Large intestine (tissue), 3 donors: ENCODE measurements around the gene WDR54. TPM values are rescaled to one million over a fixed set of nuclear protein-coding genes. Genes with fewer than 3 reads are reported as not detected.
A peak's percentile ranks its signal among the peaks of the same experiment; 100 is the strongest.
"Not testable (repeated sequence)": the region's sequence is repeated elsewhere in the genome, so short reads cannot be mapped to it uniquely, and the experiment has no call there.

Source experiments
- DNase-seq, 2 donors: peaks; one replicate each; pipeline versions ENCODE4 v3.0.0 to v3.0.0-alpha.2; 2013
- H3K27ac ChIP-seq: one replicate; pipeline ENCODE4 v1.5.1; 2013; ENCODE audit warnings: low read length
- H3K27me3 ChIP-seq: 2 replicates; pipeline ENCODE4 v1.6.1; 2013; ENCODE audit warnings: low read length; ENCODE audit not compliant: control insufficient read depth, insufficient read depth
- H3K36me3 ChIP-seq: 2 replicates; pipeline ENCODE4 v1.6.1; 2013; ENCODE audit warnings: low read length; ENCODE audit not compliant: control insufficient read depth, insufficient read depth
- H3K4me1 ChIP-seq: one replicate; pipeline ENCODE4 v1.6.1; 2013; ENCODE audit warnings: low read length; ENCODE audit not compliant: control insufficient read depth, insufficient read depth
- H3K4me3 ChIP-seq: one replicate; pipeline ENCODE4 v1.5.1; 2013; ENCODE audit warnings: low read length
- H3K9me3 ChIP-seq: one replicate; pipeline ENCODE4 v1.6.1; 2013; ENCODE audit warnings: mild to moderate bottlenecking, low read depth, low read length, moderate library complexity; ENCODE audit not compliant: control insufficient read depth
- WGBS: methylation state at CpG from one replicate; pipeline ENCODE4 v1.1.5; 2013; ENCODE audit warnings: low lambda C conversion rate; ENCODE audit not compliant: insufficient coverage; 5-methylcytosine and 5-hydroxymethylcytosine counted together
- polyA plus RNA-seq: library from polyadenylated mRNA; unstranded; fragments of 120-200 nt; gene quantifications from one replicate; pipeline ENCODE4 v1.2.1, GENCODE V29; 2013

The WDR54 gene
- polyA plus RNA-seq, 1 donor, result 13.4 TPM

DNA sequence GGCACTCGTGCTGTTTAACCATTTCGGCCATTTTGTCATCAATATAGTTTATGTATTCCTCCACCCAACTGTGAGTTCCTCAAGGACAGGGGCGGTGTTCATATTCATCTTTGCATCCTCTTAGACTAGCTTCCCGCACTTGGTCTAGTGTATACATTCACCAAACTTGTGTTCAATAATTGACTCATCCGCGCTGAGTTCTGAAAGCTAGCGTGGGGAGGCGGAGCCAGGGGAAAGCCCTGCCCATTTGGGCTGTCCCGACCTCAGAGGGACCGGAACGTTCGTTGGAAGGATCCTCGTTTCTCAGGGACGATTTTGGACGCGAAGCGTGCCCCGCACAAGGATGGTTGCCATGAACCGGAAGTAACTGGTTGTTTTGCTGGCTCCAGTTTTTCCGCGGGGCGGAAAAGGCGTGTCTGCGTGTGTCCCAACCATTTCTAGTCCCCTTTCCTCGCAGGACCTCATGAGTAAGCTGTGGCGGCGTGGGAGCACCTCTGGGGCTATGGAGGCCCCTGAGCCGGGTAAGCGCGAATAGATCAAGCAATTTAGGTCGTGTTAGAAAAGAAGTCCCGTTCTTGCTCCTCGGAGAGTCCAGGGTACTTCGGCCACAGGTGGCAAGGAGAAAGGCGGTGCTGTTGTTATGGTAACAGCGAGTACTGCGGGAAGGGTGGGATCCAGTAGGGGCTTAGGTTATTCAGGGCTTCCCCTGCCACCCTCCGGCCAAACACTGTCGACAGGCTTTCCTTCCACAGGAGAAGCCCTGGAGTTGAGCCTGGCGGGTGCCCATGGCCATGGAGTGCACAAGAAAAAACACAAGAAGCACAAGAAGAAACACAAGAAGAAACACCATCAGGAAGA is 33.4 kb downstream of the WDR54 start, which contains the start of gene INO80B:
Gene INO80B (plus strand): TSS at position 434 of the 858 bp plus-strand sequence. CDS start 30 bp downstream, at position 464.
- Histone ChIP-seq H3K27me3 (no peaks in the 10 kb centered on the region), H3K27ac (peak within 1 kb of the TSS; percentile 0), H3K4me1 (peaks cover 26% of the 10 kb centered on the region), H3K36me3 (no peaks in the 10 kb centered on the region), H3K4me3 (peak within 1 kb of the TSS; percentile 55), H3K9me3 (no peaks in the 10 kb centered on the region)
- WGBS, result no CpG with 5 or more reads among the region's 40 CpGs
- DNase-seq, result peak; percentile 98

DNA sequence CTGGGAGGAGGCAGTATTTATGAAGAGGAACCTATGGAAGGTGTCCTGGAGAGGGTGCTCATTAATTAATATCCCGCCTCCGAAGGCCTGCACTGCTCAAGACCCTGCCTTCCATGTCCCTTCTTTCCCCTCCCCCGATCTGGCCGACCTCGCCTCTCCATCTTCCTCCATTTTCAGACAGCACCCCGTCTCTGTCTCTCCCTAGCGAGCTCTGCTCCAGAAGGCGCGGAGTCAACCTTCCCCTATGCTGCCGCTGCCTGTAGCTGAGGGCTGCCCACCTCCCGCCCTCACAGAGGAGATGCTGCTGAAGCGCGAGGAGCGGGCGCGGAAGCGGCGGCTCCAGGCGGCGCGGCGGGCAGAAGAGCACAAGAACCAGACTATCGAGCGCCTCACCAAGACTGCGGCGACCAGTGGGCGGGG is 35.6 kb downstream of the WDR54 start:
- H3K9me3 ChIP-seq, result no peaks in the 10 kb centered on the region
- peak overlapping the region; percentile 100 for H3K27ac ChIP-seq
- peaks cover 15% of the 10 kb centered on the region for H3K36me3 ChIP-seq
- no CpG with 5 or more reads among the region's 27 CpGs for WGBS
- H3K4me1 ChIP-seq, result peaks cover 26% of the 10 kb centered on the region
- DNase-seq, result no peak
- no peaks in the 10 kb centered on the region for H3K27me3 ChIP-seq
- peak overlapping the region; percentile 93 for H3K4me3 ChIP-seq

DNA sequence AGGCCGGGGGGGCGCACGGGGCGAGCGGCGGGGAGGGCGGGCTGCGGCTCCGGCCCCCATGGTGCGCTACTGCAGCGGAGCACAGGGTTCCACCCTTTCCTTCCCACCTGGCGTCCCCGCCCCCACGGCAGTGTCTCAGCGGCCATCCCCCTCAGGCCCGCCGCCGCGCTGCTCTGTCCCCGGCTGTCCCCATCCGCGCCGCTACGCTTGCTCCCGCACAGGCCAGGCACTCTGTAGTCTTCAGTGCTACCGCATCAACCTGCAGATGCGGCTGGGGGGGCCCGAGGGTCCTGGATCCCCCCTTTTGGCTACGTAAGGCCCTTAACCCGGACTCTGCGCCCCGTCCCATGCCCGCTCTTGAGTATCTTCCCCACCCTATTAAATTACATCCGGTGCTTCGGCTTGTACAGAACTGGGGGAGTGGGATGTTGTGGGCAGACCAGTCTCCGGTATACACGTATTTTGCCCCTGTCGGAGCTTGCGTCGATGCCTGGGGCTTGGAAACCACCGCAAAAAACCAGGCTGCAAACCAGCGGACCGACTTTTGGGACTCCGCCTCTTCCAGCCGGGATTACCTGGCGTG is 36.1 kb downstream of the WDR54 start:
- H3K4me3 ChIP-seq, result peak overlapping the region; percentile 93
- H3K27me3 ChIP-seq, result no peaks in the 10 kb centered on the region
- H3K27ac ChIP-seq, result peak overlapping the region; percentile 100
- peak in 1 of 2 donors; percentile 76 for DNase-seq
- no peaks in the 10 kb centered on the region for H3K9me3 ChIP-seq
- peaks cover 20% of the 10 kb centered on the region for H3K36me3 ChIP-seq
- no CpG with 5 or more reads among the region's 46 CpGs for WGBS
- peaks cover 26% of the 10 kb centered on the region for H3K4me1 ChIP-seq

DNA sequence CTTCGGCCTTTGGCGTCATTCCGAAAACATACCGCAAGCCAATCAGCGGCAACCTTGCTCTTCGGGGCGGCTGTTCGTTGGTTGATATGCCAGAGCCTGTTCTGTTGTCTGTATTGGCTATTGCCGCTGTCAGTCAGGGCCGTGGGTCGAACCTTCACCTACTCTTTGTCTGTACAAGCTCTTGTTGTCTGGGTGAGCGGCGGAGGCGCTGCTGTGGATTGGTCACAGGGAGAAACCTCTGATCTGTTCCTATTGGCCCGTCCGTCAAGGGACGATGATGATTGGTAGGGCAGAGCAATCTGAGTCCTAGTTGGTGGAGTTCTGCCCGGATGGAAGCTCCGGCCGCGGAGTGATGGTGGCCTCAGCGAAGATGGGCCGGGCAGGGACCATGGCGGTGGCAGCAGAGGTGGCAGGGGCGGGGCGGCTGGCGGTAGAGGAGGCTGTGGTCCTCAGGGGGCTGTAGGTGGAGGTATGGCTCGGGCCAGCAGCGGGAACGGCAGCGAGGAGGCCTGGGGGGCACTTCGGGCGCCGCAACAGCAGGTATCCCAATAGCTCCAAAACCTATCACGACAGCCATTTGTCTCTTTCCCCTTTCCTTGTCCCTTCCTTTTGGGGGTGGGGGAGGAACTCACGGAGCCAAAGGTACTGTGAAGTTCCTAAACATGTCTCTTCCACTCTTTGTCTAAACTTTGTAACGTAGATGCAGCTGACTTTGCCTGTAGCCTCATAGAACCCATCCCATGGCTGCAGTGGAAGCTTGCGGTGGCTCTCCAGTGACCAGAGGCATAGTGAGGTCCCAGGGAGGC is 36.8 kb downstream of the WDR54 start, which contains the start of gene WBP1:
Gene WBP1 (plus strand): TSS at position 307 of the 806 bp plus-strand sequence. CDS start 165 bp downstream, at position 472.
- H3K27ac ChIP-seq, result peak within 1 kb of the TSS; percentile 100
- no peaks in the 10 kb centered on the region for H3K27me3 ChIP-seq
- DNase-seq, result peak; percentile 100
- H3K4me1 ChIP-seq, result peaks cover 32% of the 10 kb centered on the region
- peak within 1 kb of the TSS; percentile 93 for H3K4me3 ChIP-seq
- peaks cover 24% of the 10 kb centered on the region for H3K36me3 ChIP-seq
- H3K9me3 ChIP-seq, result no peaks in the 10 kb centered on the region
- no CpG with 5 or more reads among the region's 38 CpGs for WGBS

DNA sequence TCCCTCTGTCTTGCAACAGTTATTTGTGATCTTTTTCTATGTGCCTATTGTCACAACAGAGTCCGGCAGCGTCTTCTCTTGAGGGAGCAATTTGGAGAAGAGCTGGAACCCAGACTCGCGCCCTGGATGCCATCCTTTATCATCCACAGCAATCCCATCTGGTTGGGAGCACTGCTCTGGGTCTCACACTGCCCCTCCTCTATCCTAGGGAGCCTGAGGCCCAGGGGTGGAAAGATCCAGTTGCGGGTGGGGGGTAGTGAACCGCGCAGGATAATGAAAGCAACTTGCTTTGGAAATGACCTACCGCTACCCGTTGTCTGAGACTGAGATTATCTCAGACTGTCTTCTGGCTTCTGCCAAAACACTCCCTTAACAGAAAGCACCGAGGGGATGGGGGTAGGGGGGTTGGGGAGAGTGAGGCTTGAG is 37.4 kb downstream of the WDR54 start:
- Histone ChIP-seq H3K27me3 (no peaks in the 10 kb centered on the region), H3K9me3 (no peaks in the 10 kb centered on the region), H3K36me3 (peaks cover 24% of the 10 kb centered on the region), H3K4me3 (peak overlapping the region; percentile 66), H3K27ac (peak overlapping the region; percentile 34), H3K4me1 (peaks cover 35% of the 10 kb centered on the region)
- WGBS, result no CpG with 5 or more reads among the region's 10 CpGs
- no peak for DNase-seq

DNA sequence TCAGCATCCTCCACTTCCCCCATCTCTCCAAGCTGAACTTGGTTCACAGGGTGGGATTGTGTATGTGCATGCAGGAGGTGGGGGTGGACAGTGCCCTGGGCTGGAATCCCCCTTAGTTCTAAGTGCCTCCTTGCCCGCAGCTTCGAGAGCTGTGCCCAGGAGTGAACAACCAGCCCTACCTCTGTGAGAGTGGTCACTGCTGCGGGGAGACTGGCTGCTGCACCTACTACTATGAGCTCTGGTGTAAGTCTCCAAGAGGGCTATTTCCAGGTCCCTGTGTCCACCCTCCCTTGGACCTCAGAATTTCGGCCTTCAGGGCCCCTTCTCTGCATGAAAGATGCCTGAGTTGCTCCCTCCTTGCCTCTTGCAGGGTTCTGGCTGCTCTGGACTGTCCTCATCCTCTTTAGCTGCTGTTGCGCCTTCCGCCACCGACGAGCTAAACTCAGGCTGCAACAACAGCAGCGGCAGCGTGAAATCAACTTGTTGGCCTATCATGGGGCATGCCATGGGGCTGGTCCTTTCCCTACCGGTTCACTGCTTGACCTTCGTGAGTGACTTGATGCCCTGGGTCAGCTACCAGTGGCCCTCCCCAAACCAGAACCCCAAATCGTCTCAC is 38.1 kb downstream of the WDR54 start:
- not testable (repeated sequence) for H3K9me3 ChIP-seq, DNase-seq, H3K27me3 ChIP-seq, H3K27ac ChIP-seq
- no CpG with 5 or more reads among the region's 13 CpGs for WGBS
- peak overlapping the region; percentile 66 for H3K4me3 ChIP-seq
- H3K36me3 ChIP-seq, result peaks cover 24% of the 10 kb centered on the region
- H3K4me1 ChIP-seq, result peaks cover 38% of the 10 kb centered on the region

DNA sequence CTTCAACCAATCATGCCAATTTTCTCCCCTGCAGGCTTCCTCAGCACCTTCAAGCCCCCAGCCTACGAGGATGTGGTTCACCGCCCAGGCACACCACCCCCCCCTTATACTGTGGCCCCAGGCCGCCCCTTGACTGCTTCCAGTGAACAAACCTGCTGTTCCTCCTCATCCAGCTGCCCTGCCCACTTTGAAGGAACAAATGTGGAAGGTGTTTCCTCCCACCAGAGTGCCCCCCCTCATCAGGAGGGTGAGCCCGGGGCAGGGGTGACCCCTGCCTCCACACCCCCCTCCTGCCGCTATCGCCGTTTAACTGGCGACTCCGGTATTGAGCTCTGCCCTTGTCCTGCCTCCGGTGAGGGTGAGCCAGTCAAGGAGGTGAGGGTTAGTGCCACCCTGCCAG is 38.7 kb downstream of the WDR54 start:
- WGBS, result no CpG with 5 or more reads among the region's 10 CpGs
- not testable (repeated sequence) for H3K9me3 ChIP-seq, H3K27me3 ChIP-seq, DNase-seq, H3K27ac ChIP-seq, H3K4me3 ChIP-seq
- peaks cover 24% of the 10 kb centered on the region for H3K36me3 ChIP-seq
- peaks cover 38% of the 10 kb centered on the region for H3K4me1 ChIP-seq

DNA sequence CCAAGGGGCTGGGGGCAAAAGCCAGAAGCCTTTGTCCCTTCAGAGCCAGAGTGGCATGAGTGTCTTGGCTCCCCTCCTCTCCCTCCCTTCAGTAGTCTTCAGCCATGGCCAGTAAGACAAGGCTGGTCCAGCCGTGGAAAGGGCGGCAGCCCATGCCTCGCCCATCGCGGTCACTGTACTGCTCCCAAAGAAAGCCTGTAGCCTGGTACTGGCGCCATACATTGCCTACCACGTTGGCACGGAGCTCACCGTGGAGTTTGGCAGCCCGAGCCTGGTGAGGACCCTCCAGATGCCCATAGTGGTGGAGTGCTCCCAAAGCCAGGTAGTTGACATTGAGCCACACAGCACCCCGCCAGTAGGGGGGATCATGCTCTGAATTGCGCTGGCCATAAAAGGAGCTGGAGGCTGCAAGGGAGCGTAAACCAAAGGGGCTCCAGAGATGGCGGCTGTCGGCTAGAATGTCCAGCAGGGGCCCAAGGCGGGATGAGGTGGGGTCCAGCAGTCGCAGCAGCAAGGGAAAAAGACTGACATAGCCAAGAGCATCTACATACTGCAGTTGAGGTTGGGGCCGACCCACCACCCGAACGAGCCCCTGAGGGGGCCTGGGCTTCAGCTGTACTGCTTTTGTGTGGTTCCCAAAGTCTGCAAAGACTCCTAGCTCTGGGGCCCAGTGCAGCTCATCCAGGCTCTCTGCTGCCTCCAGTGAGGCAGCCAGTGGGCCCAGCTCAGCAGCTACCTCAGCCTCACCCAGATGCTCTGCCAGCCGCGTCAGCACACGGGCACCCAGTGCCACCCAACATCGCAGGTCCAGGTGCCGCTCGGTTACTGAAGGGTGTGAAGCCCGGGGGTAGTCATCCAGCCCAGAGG is 39.9 kb downstream of the WDR54 start:
- no peaks in the 10 kb centered on the region for H3K27me3 ChIP-seq
- H3K36me3 ChIP-seq, result peaks cover 24% of the 10 kb centered on the region
- no peak overlapping the region for H3K27ac ChIP-seq
- DNase-seq, result no peak
- no peak overlapping the region for H3K4me3 ChIP-seq
- H3K9me3 ChIP-seq, result no peaks in the 10 kb centered on the region
- peaks cover 27% of the 10 kb centered on the region for H3K4me1 ChIP-seq
- 82% methylated on average over 3 of the region's 27 CpGs for WGBS

DNA sequence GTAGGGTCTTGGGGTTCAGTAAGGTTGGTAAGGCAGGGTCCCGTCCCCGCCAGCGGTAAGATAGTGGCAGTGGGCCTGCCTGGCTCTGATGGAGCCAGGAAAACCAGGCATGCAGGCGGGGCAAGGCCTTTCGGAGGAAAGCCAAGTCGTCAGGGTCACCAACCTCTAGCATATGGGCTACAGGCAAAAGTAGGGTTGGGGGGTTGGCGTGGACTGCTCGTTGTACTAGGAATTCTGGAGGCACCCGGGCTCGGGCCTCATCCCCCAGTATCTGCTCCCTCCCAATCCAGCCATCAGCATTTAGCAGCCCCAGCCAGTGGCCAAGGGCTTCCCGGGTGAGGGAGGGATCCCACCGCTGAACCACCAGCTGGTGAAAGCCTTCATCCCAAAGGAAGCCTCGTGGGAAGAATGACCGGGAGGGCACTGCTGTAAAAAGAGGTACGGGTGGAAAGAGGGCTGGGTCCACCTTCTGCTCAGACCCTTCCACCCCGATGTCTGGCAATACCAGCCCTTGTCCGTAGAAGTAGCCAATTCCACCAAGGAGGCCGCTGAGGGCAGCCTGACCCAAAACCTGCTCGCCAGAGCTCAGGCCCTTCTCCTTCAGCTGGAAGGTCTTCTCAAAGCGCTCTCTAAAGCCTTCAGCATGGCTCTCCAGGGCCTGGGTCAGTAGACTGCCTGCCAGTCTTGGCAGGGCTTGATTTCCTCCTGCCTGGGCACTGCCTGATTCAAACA is 40.7 kb downstream of the WDR54 start:
- no CpG with 5 or more reads among the region's 20 CpGs for WGBS
- no peak overlapping the region for H3K27ac ChIP-seq

More for the DNA sequence above, 40.7 kb downstream of the WDR54 start:
- no peak for DNase-seq
- H3K36me3 ChIP-seq, result peaks cover 24% of the 10 kb centered on the region
- H3K4me3 ChIP-seq, result no peak overlapping the region
- no peaks in the 10 kb centered on the region for H3K27me3 ChIP-seq
- peaks cover 21% of the 10 kb centered on the region for H3K4me1 ChIP-seq
- no peaks in the 10 kb centered on the region for H3K9me3 ChIP-seq
